NCI-H1436 treated with DMSO at 0.1 percent for 48 hours (cell line): ENCODE measurements around the gene RHOH.

Experiments
- DNase-seq: peaks from one replicate; lab custom pipeline; 2025; lab: John Stamatoyannopoulos, UW

The RHOH gene

GRCh38 chr4:40205259-40206198 is 8.7 kb downstream of the RHOH start:
- DNase-seq: no peak

GRCh38 chr4:40206426-40206825 is 9.6 kb downstream of the RHOH start:
- DNase-seq: no peak

- no peak for DNase-seq
Observed at GRCh38 chr4:40209401-40209800, 12.6 kb downstream of the RHOH start.

- DNase-seq: no peak
Observed at GRCh38 chr4:40210776-40211175, 13.9 kb downstream of the RHOH start.

- DNase-seq: no peak
Observed at GRCh38 chr4:40211224-40212185, 14.7 kb downstream of the RHOH start.

- DNase-seq: no peak
Observed at GRCh38 chr4:40212674-40213527, 16.1 kb downstream of the RHOH start.

GRCh38 chr4:40214038-40214437 is 17.2 kb downstream of the RHOH start:
- DNase-seq: no peak

- no peak for DNase-seq
Observed at GRCh38 chr4:40214661-40215418, 18.0 kb downstream of the RHOH start.

- no peak for DNase-seq
Observed at GRCh38 chr4:40216622-40217366, 20.0 kb downstream of the RHOH start.

- no peak for DNase-seq
Observed at GRCh38 chr4:40221744-40222143, 24.9 kb downstream of the RHOH start.

- no peak for DNase-seq
Observed at GRCh38 chr4:40223343-40223742, 26.5 kb downstream of the RHOH start.

- DNase-seq: no peak
Observed at GRCh38 chr4:40224432-40224831, 27.6 kb downstream of the RHOH start.

GRCh38 chr4:40225497-40225896 is 28.7 kb downstream of the RHOH start:
- no peak for DNase-seq

GRCh38 chr4:40227284-40227683 is 30.5 kb downstream of the RHOH start:
- no peak for DNase-seq

GRCh38 chr4:40228497-40229365 is 31.9 kb downstream of the RHOH start:
- no peak for DNase-seq

- no peak for DNase-seq
Observed at GRCh38 chr4:40231316-40231863, 34.6 kb downstream of the RHOH start.

GRCh38 chr4:40232610-40233009 is 35.8 kb downstream of the RHOH start:
- DNase-seq: no peak

- no peak for DNase-seq
Observed at GRCh38 chr4:40233227-40233626, 36.4 kb downstream of the RHOH start.

GRCh38 chr4:40234519-40235039 is 37.7 kb downstream of the RHOH start:
- no peak for DNase-seq
